ENCODE data around the gene GAB2. TPM values are rescaled to one million over a fixed set of nuclear protein-coding genes. Genes with fewer than 3 reads are reported as not detected.

GAB2 gene
- total RNA-seq, 1 experiment from 2014 or later, result 4.2 TPM

GRCh38 chr11:78255919-78256318, 161.7 kb downstream of the GAB2 start:
- Mint-ChIP-seq H3K27me3 (ENCODE audit: insufficient read depth, unreplicated experiment) (no peaks in the 10 kb centered on the region), H3K9me3 (ENCODE audit: unreplicated experiment) (no peaks in the 10 kb centered on the region), H3K4me1 (ENCODE audit: insufficient read depth, unreplicated experiment) (peaks cover 11% of the 10 kb centered on the region), H3K27ac (ENCODE audit: low read depth, unreplicated experiment) (peak overlapping the region; percentile 3), H3K4me3 (ENCODE audit: unreplicated experiment) (no peak overlapping the region), H3K36me3 (ENCODE audit: insufficient read depth, unreplicated experiment) (no peaks in the 10 kb centered on the region)
- no peak for DNase-seq (ENCODE audit: unreplicated experiment)
- POLR2A ChIA-PET, result interaction anchor here (0.5 to 0.6 kb wide), 2 partner anchors 17 to 28 kb away, joined by 3 to 4 read pairs; no protein-coding TSS in a partner anchor
- CTCF ChIA-PET, result no interaction called here
- no TSS peak for BruUV-seq (replicated peaks)
- TF ChIP-seq CTCF (IDR thresholded peaks at IDR 0.05; ENCODE audit: unreplicated experiment), result no peak
- intact Hi-C loops (cut with micrococcal nuclease), result no loop called here

DNA sequence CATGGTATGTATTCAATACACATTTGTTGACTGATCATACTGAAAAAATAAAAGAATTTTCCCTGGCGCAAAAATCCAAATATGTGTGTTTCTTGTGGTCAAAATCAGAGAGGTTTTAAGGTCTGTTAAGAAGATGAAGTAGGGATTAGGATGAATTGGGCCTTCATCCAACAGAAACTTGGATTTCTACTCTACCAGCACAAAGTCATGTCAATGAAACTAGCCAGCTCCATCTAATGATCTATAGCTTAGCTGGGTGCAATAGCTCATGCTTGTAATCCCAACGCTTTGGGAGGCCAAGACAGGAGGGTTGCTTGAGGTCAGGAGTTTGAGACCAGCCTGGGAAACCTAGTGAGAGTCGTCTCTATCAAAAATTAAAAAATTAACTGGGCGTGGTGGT, 163.4 kb downstream of the GAB2 start:
- DNase-seq (ENCODE audit: unreplicated experiment), result no peak
- CTCF ChIA-PET, result interaction anchor here (0.6 kb wide), 1 partner anchor 24 kb away, joined by 3 read pairs; no protein-coding TSS in a partner anchor
- intact Hi-C loops (cut with micrococcal nuclease), result no loop called here
- Mint-ChIP-seq H3K4me3 (ENCODE audit: unreplicated experiment) (no peak overlapping the region), H3K36me3 (ENCODE audit: insufficient read depth, unreplicated experiment) (no peaks in the 10 kb centered on the region), H3K27ac (ENCODE audit: low read depth, unreplicated experiment) (no peak overlapping the region), H3K27me3 (ENCODE audit: insufficient read depth, unreplicated experiment) (no peaks in the 10 kb centered on the region), H3K4me1 (ENCODE audit: insufficient read depth, unreplicated experiment) (peaks cover 11% of the 10 kb centered on the region), H3K9me3 (ENCODE audit: unreplicated experiment) (no peaks in the 10 kb centered on the region)
- POLR2A ChIA-PET, result no interaction called here
- BruUV-seq (replicated peaks), result no TSS peak
- no peak for TF ChIP-seq CTCF (IDR thresholded peaks at IDR 0.05; ENCODE audit: unreplicated experiment)

GRCh38 chr11:78253797-78254196, 163.8 kb downstream of the GAB2 start:
- Mint-ChIP-seq H3K4me3 (ENCODE audit: unreplicated experiment) (no peak overlapping the region), H3K4me1 (ENCODE audit: insufficient read depth, unreplicated experiment) (peaks cover 11% of the 10 kb centered on the region), H3K9me3 (ENCODE audit: unreplicated experiment) (no peaks in the 10 kb centered on the region), H3K36me3 (ENCODE audit: insufficient read depth, unreplicated experiment) (no peaks in the 10 kb centered on the region), H3K27ac (ENCODE audit: low read depth, unreplicated experiment) (no peak overlapping the region), H3K27me3 (ENCODE audit: insufficient read depth, unreplicated experiment) (no peaks in the 10 kb centered on the region)
- ChIA-PET CTCF (interaction anchor here (0.6 kb wide), 1 partner anchor 1727 kb away, joined by 4 read pairs; no protein-coding TSS in a partner anchor), POLR2A (no interaction called here)
- BruUV-seq (replicated peaks), result no TSS peak
- no peak for DNase-seq (ENCODE audit: unreplicated experiment)
- TF ChIP-seq CTCF (IDR thresholded peaks at IDR 0.05; ENCODE audit: unreplicated experiment), result no peak
- intact Hi-C loops (cut with micrococcal nuclease), result no loop called here

- Mint-ChIP-seq H3K36me3 (ENCODE audit: insufficient read depth, unreplicated experiment) (no peaks in the 10 kb centered on the region), H3K27ac (ENCODE audit: low read depth, unreplicated experiment) (no peak overlapping the region), H3K9me3 (ENCODE audit: unreplicated experiment) (no peaks in the 10 kb centered on the region), H3K27me3 (ENCODE audit: insufficient read depth, unreplicated experiment) (no peaks in the 10 kb centered on the region), H3K4me3 (ENCODE audit: unreplicated experiment) (no peak overlapping the region), H3K4me1 (ENCODE audit: insufficient read depth, unreplicated experiment) (peaks cover 1% of the 10 kb centered on the region)
- TF ChIP-seq CTCF (IDR thresholded peaks at IDR 0.05; ENCODE audit: unreplicated experiment), result no peak
- no TSS peak for BruUV-seq (replicated peaks)
- intact Hi-C loops (cut with micrococcal nuclease), result no loop called here
- CTCF ChIA-PET, result interaction anchor here (0.6 to 1.1 kb wide), 3 partner anchors 10 to 545 kb away, joined by 3 to 6 read pairs (median 3); no protein-coding TSS in a partner anchor
- DNase-seq (ENCODE audit: unreplicated experiment), result no peak
- POLR2A ChIA-PET, result interaction anchor here (0.7 to 1.1 kb wide), 3 partner anchors 11 to 41 kb away, joined by 3 read pairs; no protein-coding TSS in a partner anchor
Observed at GRCh38 chr11:78251083-78251775, 166.4 kb downstream of the GAB2 start.
